Esophagus muscularis mucosa (tissue), 4 donors: ENCODE results near the gene CYFIP2.

Source experiments
- EP300 ChIP-seq: sonication (generic); formaldehyde crosslinking; IDR thresholded peaks from one replicate; pipeline ENCODE4 v1.6.1; 2017; ENCODE audit warnings: antibody characterized with exemption
- POLR2A ChIP-seq: fragments of 450-650 bp; IDR thresholded peaks from one replicate; pipeline ENCODE4 v1.6.1; 2017; ENCODE audit warnings: antibody characterized with exemption, moderate library complexity, mild to moderate bottlenecking, low read depth
- POLR2AphosphoS5 ChIP-seq, 2 donors: sonication (generic); formaldehyde crosslinking; IDR thresholded peaks; one replicate each; pipeline ENCODE4 v1.6.1; 2017; ENCODE audit warnings: antibody characterized with exemption in 2 of 2
- TF ChIP-seq, protein P1 (sequence below), 3 experiments: fragments of 200-600 bp in 2 of 3; fragments of 450-650 bp in 1 of 3; sonication (generic) in 2 of 3; IDR thresholded peaks; one replicate each; pipeline ENCODE4 v1.5.1; 2017 to 2019; ENCODE audit warnings: antibody characterized with exemption in 3 of 3, mild to moderate bottlenecking in 2 of 3, moderate library complexity in 1 of 3

DNA sequence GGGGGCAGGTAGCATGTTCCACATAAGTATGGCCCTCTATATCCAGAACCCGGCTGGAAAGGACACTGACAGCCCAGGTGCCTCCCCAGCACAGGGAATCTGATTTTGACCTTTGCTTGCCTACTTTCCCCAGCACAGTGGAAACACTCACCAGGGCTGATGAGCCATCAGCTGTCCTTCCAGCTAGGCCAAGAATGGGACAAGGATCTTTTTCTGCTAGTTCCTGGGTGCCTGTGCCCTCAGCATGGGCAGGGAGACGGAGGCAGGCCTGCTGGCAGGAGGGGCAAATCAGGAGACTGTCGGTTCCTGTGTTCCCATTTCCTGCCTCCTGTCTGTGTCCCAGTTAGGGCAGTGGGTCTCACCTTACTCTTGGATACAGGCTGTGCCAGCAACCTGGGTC lies 1.1 kb downstream of the CYFIP2 start:
- TF ChIP-seq, protein P1, sequence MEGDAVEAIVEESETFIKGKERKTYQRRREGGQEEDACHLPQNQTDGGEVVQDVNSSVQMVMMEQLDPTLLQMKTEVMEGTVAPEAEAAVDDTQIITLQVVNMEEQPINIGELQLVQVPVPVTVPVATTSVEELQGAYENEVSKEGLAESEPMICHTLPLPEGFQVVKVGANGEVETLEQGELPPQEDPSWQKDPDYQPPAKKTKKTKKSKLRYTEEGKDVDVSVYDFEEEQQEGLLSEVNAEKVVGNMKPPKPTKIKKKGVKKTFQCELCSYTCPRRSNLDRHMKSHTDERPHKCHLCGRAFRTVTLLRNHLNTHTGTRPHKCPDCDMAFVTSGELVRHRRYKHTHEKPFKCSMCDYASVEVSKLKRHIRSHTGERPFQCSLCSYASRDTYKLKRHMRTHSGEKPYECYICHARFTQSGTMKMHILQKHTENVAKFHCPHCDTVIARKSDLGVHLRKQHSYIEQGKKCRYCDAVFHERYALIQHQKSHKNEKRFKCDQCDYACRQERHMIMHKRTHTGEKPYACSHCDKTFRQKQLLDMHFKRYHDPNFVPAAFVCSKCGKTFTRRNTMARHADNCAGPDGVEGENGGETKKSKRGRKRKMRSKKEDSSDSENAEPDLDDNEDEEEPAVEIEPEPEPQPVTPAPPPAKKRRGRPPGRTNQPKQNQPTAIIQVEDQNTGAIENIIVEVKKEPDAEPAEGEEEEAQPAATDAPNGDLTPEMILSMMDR (IDR thresholded peaks at IDR 0.05) = no peak
- no peak for TF ChIP-seq POLR2AphosphoS5 (IDR thresholded peaks at IDR 0.05)
- TF ChIP-seq EP300 = no peak
- TF ChIP-seq POLR2A = no peak
